Posterior cingulate gyrus (tissue), 11 donors: Measurements from ENCODE around the gene AUTS2.

ENCODE experiments used
- DNase-seq, 10 donors: peaks; one replicate each; pipeline versions ENCODE4 v3.0.0 to v3.0.0-alpha.2; 2020 to 2021; ENCODE audit warnings: mixed read lengths in 3 of 10
- intact Hi-C: fragments of 100-400 bp; cut with DNase I; formaldehyde crosslinking; loops from one replicate; pipeline ENCODE4 v1.15.1; 2023

Gene AUTS2

GRCh38 chr7:69992938-69993337, 394.7 kb downstream of the AUTS2 start:
- intact Hi-C loops, result no loop called here
- peak in 2 of 10 donors; percentile 9 to 23 for DNase-seq

GRCh38 chr7:69994218-69994617, 395.9 kb downstream of the AUTS2 start:
- no peak for DNase-seq
- intact Hi-C loops, result no loop called here

DNA sequence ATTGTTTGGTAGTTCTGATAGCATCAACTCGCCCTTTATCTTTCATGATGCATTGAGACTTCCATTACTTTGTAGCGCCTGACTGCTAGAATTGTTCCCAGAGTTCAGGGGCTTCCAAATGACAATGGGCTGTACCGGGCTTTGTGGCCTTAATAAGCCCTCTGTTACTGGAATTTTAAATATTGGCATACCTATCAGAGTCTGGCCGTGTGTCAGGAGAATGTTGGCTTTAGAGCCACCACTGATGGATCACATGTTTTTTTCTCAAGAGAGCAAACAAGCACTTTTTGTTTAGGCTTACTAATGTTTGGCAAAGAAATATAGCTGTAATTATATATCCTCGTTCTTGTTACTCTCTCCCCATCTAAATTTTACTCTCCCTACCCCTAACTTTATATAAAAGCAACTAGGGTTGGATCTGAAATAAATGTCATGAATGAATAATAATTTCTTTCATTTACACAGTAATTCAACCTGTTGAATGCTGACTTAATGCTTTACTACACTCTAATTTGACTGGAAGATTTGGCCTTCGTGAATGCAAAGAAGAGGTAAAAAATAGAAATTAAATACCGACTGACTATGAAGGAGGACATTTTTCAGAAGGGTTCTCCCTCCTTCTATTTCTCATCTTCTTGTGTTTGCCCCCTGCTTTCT, 396.7 kb downstream of the AUTS2 start:
- no peak for DNase-seq
- intact Hi-C loops, result no loop called here

GRCh38 chr7:69996121-69996520, 397.8 kb downstream of the AUTS2 start:
- no peak for DNase-seq
- intact Hi-C loops, result no loop called here

GRCh38 chr7:70000737-70001348, 402.6 kb downstream of the AUTS2 start:
- peak in 1 of 10 donors; percentile 84 for DNase-seq
- intact Hi-C loops, result no loop called here

GRCh38 chr7:70005480-70005879, 407.2 kb downstream of the AUTS2 start:
- intact Hi-C loops, result no loop called here
- DNase-seq, result no peak

GRCh38 chr7:70005891-70006260, 407.6 kb downstream of the AUTS2 start:
- intact Hi-C loops, result no loop called here
- DNase-seq, result no peak

GRCh38 chr7:70006261-70006920, 408.1 kb downstream of the AUTS2 start:
- no peak for DNase-seq
- intact Hi-C loops, result no loop called here

- intact Hi-C loops, result no loop called here
Observed at GRCh38 chr7:70008466-70008865, 410.2 kb downstream of the AUTS2 start.

GRCh38 chr7:70014472-70015177, 416.4 kb downstream of the AUTS2 start:
- intact Hi-C loops, result no loop called here
- DNase-seq, result no peak

More at GRCh38 chr7:70008466-70008865, 410.2 kb downstream of the AUTS2 start:
- DNase-seq, result no peak

DNA sequence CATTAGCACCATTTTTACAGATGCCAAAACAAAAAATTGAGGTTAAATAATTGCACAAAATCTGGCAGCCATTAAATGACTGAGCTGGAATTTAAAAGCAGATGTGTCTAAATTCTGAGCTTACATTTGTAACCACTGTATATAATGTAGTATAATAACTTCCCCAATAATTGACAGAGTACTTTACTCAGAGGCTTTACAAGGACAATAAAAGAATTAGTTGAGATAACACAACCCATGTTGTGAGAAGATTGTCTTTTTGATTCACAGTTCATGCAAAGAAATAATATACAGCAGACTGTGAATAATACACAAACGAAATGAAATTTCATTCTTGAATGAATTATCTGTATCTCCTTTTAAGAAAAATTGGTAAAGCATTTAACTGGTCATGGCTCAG, 417.1 kb downstream of the AUTS2 start:
- intact Hi-C loops, result no loop called here

GRCh38 chr7:70016044-70016770, 417.9 kb downstream of the AUTS2 start:
- DNase-seq, result no peak
- intact Hi-C loops, result no loop called here

More for the DNA sequence above, 417.1 kb downstream of the AUTS2 start:
- no peak for DNase-seq

DNA sequence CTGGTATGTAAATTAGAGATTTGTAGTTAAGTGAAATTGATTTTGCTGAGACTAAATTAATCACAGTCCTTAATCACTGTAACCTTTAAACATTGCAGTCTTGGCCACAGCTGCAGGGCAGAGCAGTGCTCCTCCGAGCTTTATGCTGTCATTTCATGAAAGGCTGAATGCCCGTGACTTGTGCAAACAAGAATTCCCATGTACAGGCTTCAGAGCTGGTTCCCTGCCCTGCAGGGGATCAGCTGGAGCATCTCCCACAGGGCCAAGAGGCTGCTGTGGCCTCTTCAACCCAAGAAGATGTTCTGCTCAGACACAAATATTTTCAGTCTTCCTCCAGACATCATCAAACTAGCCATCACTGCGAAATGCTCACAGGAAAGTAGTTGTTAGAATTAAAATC, 419.1 kb downstream of the AUTS2 start:
- DNase-seq, result no peak
- intact Hi-C loops, result no loop called here

- intact Hi-C loops, result no loop called here
- DNase-seq, result no peak
Observed at GRCh38 chr7:70018700-70019099, 420.4 kb downstream of the AUTS2 start.

- intact Hi-C loops, result no loop called here
- no peak for DNase-seq
Observed at GRCh38 chr7:70027867-70028266, 429.6 kb downstream of the AUTS2 start.

DNA sequence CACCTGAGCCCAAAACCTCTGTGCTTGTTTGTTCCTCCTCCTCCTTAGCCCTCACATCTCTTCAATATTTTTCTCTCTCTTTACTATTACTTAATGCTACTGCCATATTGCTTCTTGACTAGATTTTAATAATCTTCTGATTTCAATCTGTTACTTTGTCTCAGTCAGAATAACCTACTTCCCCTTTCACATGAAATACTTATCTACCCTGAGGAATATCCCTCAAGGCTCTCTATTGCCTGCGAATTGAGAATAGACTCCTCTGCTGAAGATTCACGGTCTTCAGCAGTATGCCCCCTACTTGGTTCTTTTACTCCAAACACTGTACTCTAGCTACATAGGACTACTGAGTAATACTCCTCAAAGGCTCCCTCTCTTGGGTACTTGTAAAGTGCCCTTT, 430.3 kb downstream of the AUTS2 start:
- no peak for DNase-seq
- intact Hi-C loops, result no loop called here

- DNase-seq, result no peak
- intact Hi-C loops, result no loop called here
Observed at GRCh38 chr7:70029993-70030392, 431.7 kb downstream of the AUTS2 start.

GRCh38 chr7:70030745-70031144, 432.5 kb downstream of the AUTS2 start:
- intact Hi-C loops, result no loop called here
- no peak for DNase-seq

- intact Hi-C loops, result no loop called here
- DNase-seq, result no peak
Observed at GRCh38 chr7:70031245-70031644, 433.0 kb downstream of the AUTS2 start.

DNA sequence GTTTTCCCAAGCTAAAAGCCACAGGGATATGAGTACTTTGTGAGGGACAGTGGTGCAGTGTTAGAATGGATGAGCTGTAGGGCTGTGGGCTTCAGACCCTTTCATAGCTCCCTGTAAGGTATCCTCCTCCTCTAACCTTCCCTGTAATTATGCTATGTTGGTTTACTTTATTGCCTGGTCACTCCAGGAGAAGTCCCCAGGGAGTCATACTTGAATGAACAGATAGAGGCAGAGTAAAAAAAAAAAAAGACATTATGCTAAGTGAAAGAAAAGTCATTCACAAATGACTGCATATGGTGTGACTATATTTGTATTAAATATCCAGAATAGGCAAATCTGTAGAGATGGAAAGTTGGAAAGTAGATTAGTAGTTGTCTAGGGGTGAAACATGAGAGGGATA, 434.4 kb downstream of the AUTS2 start:
- intact Hi-C loops, result no loop called here
- no peak for DNase-seq

DNA sequence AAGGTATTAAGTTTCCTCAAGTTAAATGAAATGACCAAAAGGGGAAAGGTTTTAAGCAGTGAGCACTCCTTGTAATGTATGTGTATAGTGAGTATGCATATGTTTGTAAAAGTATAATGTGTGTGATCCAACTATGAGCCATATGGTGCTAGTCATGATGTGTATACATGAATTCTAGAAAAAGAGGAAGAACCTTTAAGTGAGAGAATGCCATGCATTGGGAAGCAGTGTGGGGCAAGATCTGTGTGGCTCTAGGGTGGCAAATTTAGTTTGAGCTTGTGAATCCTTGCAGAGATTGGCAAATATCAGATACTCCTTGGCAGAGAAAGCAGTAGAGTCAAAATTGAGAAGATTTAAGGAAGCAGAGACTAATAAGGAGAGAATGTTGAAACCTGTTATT, 435.0 kb downstream of the AUTS2 start:
- intact Hi-C loops, result no loop called here
- DNase-seq, result no peak
